GM23338 (cell line): ENCODE data around the gene KCNA2. TPM values are rescaled to one million over a fixed set of nuclear protein-coding genes. Genes with fewer than 3 reads are reported as not detected.

Source experiments
- ATAC-seq: fragments of 200-7000 bp; cut with Tn5 transposase; 3 replicates; pipeline ENCODE4 v1.9.1; 2020
- DNase-seq: peaks from one replicate; pipeline ENCODE4 v3.0.0-alpha.2; 2015; ENCODE audit warnings: low spot score
- H2AFZ ChIP-seq: fragments of 200-600 bp; sonication (generic); 2 replicates; pipeline ENCODE4 v1.8.0; 2016; ENCODE audit warnings: antibody characterized with exemption, mild to moderate bottlenecking, moderate library complexity
- H3F3A ChIP-seq: fragments of 200-600 bp; sonication (generic); replicated peaks from 2 replicates; pipeline ENCODE4 v1.8.0; 2017; ENCODE audit warnings: antibody characterized with exemption, mixed run types, low read depth
- H3K27ac ChIP-seq: fragments of 200-600 bp; sonication (generic); 2 replicates; pipeline ENCODE4 v1.6.1; 2016; ENCODE audit warnings: low read depth
- H3K27me3 ChIP-seq: fragments of 200-600 bp; sonication (generic); 2 replicates; pipeline ENCODE4 v1.8.0; 2016; ENCODE audit warnings: mild to moderate bottlenecking, mixed run types, moderate library complexity; ENCODE audit not compliant: insufficient read depth
- H3K36me3 ChIP-seq: fragments of 200-600 bp; sonication (generic); 2 replicates; pipeline ENCODE4 v1.8.0; 2016; ENCODE audit warnings: mild to moderate bottlenecking; ENCODE audit not compliant: insufficient read depth
- H3K4me1 ChIP-seq: fragments of 200-600 bp; sonication (generic); 2 replicates; pipeline ENCODE4 v1.8.0; 2016; ENCODE audit warnings: mild to moderate bottlenecking, moderate library complexity; ENCODE audit not compliant: insufficient read depth
- H3K4me2 ChIP-seq: fragments of 200-600 bp; sonication (generic); 2 replicates; pipeline ENCODE4 v1.7.1; 2017; ENCODE audit warnings: mixed run types
- H3K4me3 ChIP-seq: fragments of 200-600 bp; sonication (generic); 2 replicates; pipeline ENCODE4 v1.6.1; 2016; ENCODE audit warnings: mixed run types
- H3K79me2 ChIP-seq: fragments of 200-600 bp; sonication (generic); replicated peaks from 2 replicates; pipeline ENCODE4 v1.8.0; 2017; ENCODE audit warnings: mild to moderate bottlenecking; ENCODE audit not compliant: insufficient read depth
- H3K9me2 ChIP-seq: fragments of 200-600 bp; sonication (generic); 2 replicates; pipeline ENCODE4 v1.8.0; 2017; ENCODE audit not compliant: insufficient read depth
- H4K20me1 ChIP-seq: fragments of 200-600 bp; sonication (generic); replicated peaks from 2 replicates; pipeline ENCODE4 v1.8.0; 2017; ENCODE audit warnings: mild to moderate bottlenecking; ENCODE audit not compliant: insufficient read depth
- H3K27ac Mint-ChIP-seq: 2 replicates; pipeline ENCODE4 v1.8.0; 2020; ENCODE audit warnings: inconsistent platforms, mild to moderate bottlenecking, moderate library complexity, mixed read lengths
- H3K27me3 Mint-ChIP-seq: 3 replicates; pipeline ENCODE4 v1.8.0; 2022; ENCODE audit warnings: low read depth, mild to moderate bottlenecking, moderate library complexity, mixed read lengths, inconsistent platforms; ENCODE audit not compliant: insufficient read depth, poor library complexity
- H3K36me3 Mint-ChIP-seq: 3 replicates; pipeline ENCODE4 v1.8.0; 2021; ENCODE audit warnings: low read depth, mild to moderate bottlenecking, inconsistent platforms, moderate library complexity, mixed read lengths
- H3K4me1 Mint-ChIP-seq: 3 replicates; pipeline ENCODE4 v1.8.0; 2020; ENCODE audit warnings: mild to moderate bottlenecking, inconsistent platforms, mixed read lengths
- H3K4me3 Mint-ChIP-seq: 3 replicates; pipeline ENCODE4 v1.8.0; 2021; ENCODE audit warnings: moderate library complexity, mild to moderate bottlenecking, inconsistent platforms, mixed read lengths
- H3K9me3 Mint-ChIP-seq: 3 replicates; pipeline ENCODE4 v1.8.0; 2020; ENCODE audit warnings: moderate library complexity, mild to moderate bottlenecking, inconsistent platforms, mixed read lengths
- CREB1 ChIP-seq: fragments of 250-450 bp; sonication (Bioruptor Pico); IDR thresholded peaks from 2 replicates; pipeline ENCODE4 v1.5.0; 2020; ENCODE audit warnings: low read depth, mild to moderate bottlenecking, moderate library complexity
- EZH2 ChIP-seq: fragments of 200-600 bp; sonication (generic); IDR thresholded peaks from one replicate; pipeline ENCODE4 v1.8.0; 2017; ENCODE audit warnings: antibody characterized with exemption, mild to moderate bottlenecking, low read depth; ENCODE audit not compliant: unreplicated experiment
- EZH2phosphoT487 ChIP-seq: fragments of 200-600 bp; sonication (generic); IDR thresholded peaks from one replicate; pipeline ENCODE4 v1.8.1; 2018; ENCODE audit warnings: antibody characterized with exemption; ENCODE audit not compliant: unreplicated experiment
- JUNB ChIP-seq: IDR thresholded peaks from one replicate; pipeline ENCODE4 v1.6.1; 2016; ENCODE audit warnings: antibody characterized with exemption; ENCODE audit not compliant: unreplicated experiment
- NANOG ChIP-seq: IDR thresholded peaks from 2 replicates; pipeline ENCODE4 v1.6.1; 2016; ENCODE audit warnings: antibody characterized with exemption, borderline replicate concordance
- POLR2AphosphoS5 ChIP-seq: IDR thresholded peaks from 2 replicates; pipeline ENCODE4 v1.6.1; 2016; ENCODE audit warnings: antibody characterized with exemption, low read depth
- STAT1 ChIP-seq: IDR thresholded peaks from one replicate; pipeline ENCODE4 v1.6.1; 2016; ENCODE audit warnings: antibody characterized with exemption; ENCODE audit not compliant: unreplicated experiment
- ZNF114 ChIP-seq: fragments of 250-450 bp; sonication (Bioruptor Pico); IDR thresholded peaks from 2 replicates; pipeline ENCODE4 v1.5.0; 2020; ENCODE audit warnings: mild to moderate bottlenecking, moderate library complexity
- ZNF331 ChIP-seq: fragments of 250-450 bp; sonication (Bioruptor Pico); IDR thresholded peaks from 2 replicates; pipeline ENCODE4 v1.5.0; 2020; ENCODE audit warnings: low read depth, mild to moderate bottlenecking, moderate library complexity
- polyA plus RNA-seq: library from polyadenylated mRNA; unstranded; fragments of >200 nt; fragmentation: Nextera tagmentation; extraction: Ambion mirVana; gene quantifications from 2 replicates; pipeline ENCODE4 v1.2.1, GENCODE V29; 2016
- total RNA-seq: library from RNA; depleted of rRNA; stranded (reverse); fragments of >200 nt; shearing (Covaris generic); gene quantifications from 2 replicates; pipeline ENCODE4 v1.2.3, GENCODE V29; 2014
- TF ChIP-seq, protein P1 (sequence below): fragments of 250-450 bp; sonication (Bioruptor Pico); IDR thresholded peaks from 2 replicates; pipeline ENCODE4 v1.5.0; 2020; ENCODE audit warnings: mild to moderate bottlenecking, moderate library complexity
- TF ChIP-seq, protein P2 (sequence below), 2 experiments: fragments of 200-600 bp in 1 of 2; sonication (generic) in 1 of 2; conservative IDR thresholded peaks; 2 replicates each; pipeline versions ENCODE4 v1.5.1 to v1.6.1; 2016 to 2017; ENCODE audit warnings: antibody characterized with exemption in 2 of 2, low read depth in 2 of 2, mild to moderate bottlenecking in 2 of 2, moderate library complexity in 1 of 2
- TF ChIP-seq, protein P3 (sequence below): IDR thresholded peaks from 2 replicates; pipeline ENCODE4 v1.6.1; 2016; ENCODE audit warnings: antibody characterized with exemption
- TF ChIP-seq, protein P4 (sequence below): IDR thresholded peaks from one replicate; pipeline ENCODE4 v1.6.1; 2018; ENCODE audit warnings: antibody characterized with exemption; ENCODE audit not compliant: unreplicated experiment

The KCNA2 gene
- total and polyA plus RNA-seq, 2 experiments from 2014 or later = 0.11 to 1.5 TPM

DNA sequence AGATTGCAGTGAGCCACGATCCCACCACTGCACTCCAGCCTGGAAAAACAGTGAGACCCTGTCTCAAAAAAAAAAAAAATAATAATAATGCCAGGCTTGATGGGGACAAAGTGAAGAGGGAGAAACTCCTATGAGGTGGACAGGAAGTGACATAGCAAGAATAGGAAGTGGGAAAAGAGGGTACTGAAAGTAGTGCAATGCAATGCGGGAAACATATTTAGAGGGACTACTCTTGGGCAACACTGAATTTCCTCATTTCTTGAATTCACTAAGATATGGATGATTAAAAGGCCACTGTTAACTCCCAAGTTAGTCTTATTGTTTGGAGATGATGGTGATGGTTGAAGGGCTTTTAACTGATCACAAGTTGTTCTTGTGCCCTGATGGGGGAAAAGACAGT is 21.6 kb upstream of the KCNA2 start (continued):
- TF ChIP-seq EZH2phosphoT487 = no peak

DNA sequence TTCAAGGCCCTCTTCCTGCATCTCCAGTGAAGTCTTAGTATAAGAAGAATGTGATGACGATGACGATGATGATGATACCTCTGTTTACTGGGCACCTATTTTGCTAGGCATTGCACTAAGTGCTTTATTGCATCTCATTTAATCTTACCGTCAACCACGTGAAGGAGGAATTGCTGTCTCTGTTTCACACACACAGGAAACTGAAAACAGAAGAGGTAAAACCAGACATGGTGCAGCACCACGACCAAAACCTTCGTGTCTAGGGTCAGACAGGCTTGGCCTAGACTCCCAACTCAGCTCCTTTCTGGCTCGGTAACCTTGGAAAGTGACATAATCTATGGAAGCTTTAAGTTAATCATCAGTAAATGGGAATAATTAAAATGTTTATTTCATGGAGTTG is 20.7 kb upstream of the KCNA2 start:
- H3K27me3 ChIP-seq = 0 out of 2 replicates have a peak, but pooled peaks cover 3% of the 10 kb centered on the region
- H3K36me3 Mint-ChIP-seq = no peaks in the 10 kb centered on the region
- H3K27ac ChIP-seq = no peak overlapping the region
- no peaks in the 10 kb centered on the region; the same call in 2 of the 3 replicates for H3K9me3 Mint-ChIP-seq
- no peaks in the 10 kb centered on the region for H3K4me1 Mint-ChIP-seq
- TF ChIP-seq, protein P1, sequence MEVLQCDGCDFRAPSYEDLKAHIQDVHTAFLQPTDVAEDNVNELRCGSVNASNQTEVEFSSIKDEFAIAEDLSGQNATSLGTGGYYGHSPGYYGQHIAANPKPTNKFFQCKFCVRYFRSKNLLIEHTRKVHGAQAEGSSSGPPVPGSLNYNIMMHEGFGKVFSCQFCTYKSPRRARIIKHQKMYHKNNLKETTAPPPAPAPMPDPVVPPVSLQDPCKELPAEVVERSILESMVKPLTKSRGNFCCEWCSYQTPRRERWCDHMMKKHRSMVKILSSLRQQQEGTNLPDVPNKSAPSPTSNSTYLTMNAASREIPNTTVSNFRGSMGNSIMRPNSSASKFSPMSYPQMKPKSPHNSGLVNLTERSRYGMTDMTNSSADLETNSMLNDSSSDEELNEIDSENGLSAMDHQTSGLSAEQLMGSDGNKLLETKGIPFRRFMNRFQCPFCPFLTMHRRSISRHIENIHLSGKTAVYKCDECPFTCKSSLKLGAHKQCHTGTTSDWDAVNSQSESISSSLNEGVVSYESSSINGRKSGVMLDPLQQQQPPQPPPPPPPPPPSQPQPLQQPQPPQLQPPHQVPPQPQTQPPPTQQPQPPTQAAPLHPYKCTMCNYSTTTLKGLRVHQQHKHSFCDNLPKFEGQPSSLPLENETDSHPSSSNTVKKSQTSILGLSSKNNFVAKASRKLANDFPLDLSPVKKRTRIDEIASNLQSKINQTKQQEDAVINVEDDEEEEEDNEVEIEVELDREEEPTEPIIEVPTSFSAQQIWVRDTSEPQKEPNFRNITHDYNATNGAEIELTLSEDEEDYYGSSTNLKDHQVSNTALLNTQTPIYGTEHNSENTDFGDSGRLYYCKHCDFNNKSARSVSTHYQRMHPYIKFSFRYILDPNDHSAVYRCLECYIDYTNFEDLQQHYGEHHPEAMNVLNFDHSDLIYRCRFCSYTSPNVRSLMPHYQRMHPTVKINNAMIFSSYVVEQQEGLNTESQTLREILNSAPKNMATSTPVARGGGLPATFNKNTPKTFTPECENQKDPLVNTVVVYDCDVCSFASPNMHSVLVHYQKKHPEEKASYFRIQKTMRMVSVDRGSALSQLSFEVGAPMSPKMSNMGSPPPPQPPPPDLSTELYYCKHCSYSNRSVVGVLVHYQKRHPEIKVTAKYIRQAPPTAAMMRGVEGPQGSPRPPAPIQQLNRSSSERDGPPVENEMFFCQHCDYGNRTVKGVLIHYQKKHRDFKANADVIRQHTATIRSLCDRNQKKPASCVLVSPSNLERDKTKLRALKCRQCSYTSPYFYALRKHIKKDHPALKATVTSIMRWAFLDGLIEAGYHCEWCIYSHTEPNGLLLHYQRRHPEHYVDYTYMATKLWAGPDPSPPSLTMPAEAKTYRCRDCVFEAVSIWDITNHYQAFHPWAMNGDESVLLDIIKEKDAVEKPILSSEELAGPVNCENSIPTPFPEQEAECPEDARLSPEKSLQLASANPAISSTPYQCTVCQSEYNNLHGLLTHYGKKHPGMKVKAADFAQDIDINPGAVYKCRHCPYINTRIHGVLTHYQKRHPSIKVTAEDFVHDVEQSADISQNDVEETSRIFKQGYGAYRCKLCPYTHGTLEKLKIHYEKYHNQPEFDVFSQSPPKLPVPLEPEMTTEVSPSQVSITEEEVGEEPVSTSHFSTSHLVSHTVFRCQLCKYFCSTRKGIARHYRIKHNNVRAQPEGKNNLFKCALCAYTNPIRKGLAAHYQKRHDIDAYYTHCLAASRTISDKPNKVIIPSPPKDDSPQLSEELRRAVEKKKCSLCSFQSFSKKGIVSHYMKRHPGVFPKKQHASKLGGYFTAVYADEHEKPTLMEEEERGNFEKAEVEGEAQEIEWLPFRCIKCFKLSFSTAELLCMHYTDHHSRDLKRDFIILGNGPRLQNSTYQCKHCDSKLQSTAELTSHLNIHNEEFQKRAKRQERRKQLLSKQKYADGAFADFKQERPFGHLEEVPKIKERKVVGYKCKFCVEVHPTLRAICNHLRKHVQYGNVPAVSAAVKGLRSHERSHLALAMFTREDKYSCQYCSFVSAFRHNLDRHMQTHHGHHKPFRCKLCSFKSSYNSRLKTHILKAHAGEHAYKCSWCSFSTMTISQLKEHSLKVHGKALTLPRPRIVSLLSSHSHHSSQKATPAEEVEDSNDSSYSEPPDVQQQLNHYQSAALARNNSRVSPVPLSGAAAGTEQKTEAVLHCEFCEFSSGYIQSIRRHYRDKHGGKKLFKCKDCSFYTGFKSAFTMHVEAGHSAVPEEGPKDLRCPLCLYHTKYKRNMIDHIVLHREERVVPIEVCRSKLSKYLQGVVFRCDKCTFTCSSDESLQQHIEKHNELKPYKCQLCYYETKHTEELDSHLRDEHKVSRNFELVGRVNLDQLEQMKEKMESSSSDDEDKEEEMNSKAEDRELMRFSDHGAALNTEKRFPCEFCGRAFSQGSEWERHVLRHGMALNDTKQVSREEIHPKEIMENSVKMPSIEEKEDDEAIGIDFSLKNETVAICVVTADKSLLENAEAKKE (CRISPR knock-in tag) = no peak
- TF ChIP-seq JUNB (no peak), CREB1 (no peak), ZNF114 (CRISPR knock-in tag) (no peak), POLR2AphosphoS5 (no peak), EZH2 (no peak), NANOG (no peak), ZNF331 (CRISPR knock-in tag) (no peak), STAT1 (no peak), EZH2phosphoT487 (no peak)
- TF ChIP-seq, protein P2, sequence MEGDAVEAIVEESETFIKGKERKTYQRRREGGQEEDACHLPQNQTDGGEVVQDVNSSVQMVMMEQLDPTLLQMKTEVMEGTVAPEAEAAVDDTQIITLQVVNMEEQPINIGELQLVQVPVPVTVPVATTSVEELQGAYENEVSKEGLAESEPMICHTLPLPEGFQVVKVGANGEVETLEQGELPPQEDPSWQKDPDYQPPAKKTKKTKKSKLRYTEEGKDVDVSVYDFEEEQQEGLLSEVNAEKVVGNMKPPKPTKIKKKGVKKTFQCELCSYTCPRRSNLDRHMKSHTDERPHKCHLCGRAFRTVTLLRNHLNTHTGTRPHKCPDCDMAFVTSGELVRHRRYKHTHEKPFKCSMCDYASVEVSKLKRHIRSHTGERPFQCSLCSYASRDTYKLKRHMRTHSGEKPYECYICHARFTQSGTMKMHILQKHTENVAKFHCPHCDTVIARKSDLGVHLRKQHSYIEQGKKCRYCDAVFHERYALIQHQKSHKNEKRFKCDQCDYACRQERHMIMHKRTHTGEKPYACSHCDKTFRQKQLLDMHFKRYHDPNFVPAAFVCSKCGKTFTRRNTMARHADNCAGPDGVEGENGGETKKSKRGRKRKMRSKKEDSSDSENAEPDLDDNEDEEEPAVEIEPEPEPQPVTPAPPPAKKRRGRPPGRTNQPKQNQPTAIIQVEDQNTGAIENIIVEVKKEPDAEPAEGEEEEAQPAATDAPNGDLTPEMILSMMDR (conservative IDR thresholded peaks at IDR 0.05; ENCODE audit: low read depth in 2 of 2) = no peak
- TF ChIP-seq, protein P3, sequence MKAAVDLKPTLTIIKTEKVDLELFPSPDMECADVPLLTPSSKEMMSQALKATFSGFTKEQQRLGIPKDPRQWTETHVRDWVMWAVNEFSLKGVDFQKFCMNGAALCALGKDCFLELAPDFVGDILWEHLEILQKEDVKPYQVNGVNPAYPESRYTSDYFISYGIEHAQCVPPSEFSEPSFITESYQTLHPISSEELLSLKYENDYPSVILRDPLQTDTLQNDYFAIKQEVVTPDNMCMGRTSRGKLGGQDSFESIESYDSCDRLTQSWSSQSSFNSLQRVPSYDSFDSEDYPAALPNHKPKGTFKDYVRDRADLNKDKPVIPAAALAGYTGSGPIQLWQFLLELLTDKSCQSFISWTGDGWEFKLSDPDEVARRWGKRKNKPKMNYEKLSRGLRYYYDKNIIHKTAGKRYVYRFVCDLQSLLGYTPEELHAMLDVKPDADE = no peak
- TF ChIP-seq, protein P4, sequence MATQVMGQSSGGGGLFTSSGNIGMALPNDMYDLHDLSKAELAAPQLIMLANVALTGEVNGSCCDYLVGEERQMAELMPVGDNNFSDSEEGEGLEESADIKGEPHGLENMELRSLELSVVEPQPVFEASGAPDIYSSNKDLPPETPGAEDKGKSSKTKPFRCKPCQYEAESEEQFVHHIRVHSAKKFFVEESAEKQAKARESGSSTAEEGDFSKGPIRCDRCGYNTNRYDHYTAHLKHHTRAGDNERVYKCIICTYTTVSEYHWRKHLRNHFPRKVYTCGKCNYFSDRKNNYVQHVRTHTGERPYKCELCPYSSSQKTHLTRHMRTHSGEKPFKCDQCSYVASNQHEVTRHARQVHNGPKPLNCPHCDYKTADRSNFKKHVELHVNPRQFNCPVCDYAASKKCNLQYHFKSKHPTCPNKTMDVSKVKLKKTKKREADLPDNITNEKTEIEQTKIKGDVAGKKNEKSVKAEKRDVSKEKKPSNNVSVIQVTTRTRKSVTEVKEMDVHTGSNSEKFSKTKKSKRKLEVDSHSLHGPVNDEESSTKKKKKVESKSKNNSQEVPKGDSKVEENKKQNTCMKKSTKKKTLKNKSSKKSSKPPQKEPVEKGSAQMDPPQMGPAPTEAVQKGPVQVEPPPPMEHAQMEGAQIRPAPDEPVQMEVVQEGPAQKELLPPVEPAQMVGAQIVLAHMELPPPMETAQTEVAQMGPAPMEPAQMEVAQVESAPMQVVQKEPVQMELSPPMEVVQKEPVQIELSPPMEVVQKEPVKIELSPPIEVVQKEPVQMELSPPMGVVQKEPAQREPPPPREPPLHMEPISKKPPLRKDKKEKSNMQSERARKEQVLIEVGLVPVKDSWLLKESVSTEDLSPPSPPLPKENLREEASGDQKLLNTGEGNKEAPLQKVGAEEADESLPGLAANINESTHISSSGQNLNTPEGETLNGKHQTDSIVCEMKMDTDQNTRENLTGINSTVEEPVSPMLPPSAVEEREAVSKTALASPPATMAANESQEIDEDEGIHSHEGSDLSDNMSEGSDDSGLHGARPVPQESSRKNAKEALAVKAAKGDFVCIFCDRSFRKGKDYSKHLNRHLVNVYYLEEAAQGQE = no peak
- no peaks in the 10 kb centered on the region for H3K4me1 ChIP-seq
- no peak overlapping the region for H3K27ac Mint-ChIP-seq
- no peak overlapping the region for H3K4me2 ChIP-seq
- no peaks in the 10 kb centered on the region for H4K20me1 ChIP-seq
- no peak overlapping the region for H2AFZ ChIP-seq
- peaks cover 5% of the 10 kb centered on the region for H3K27me3 Mint-ChIP-seq
- no peaks in the 10 kb centered on the region for H3K9me2 ChIP-seq
- no peak overlapping the region for H3K4me3 Mint-ChIP-seq
- H3F3A ChIP-seq = no peaks in the 10 kb centered on the region
- no peaks in the 10 kb centered on the region for H3K79me2 ChIP-seq
- no peak overlapping the region for H3K4me3 ChIP-seq
- H3K36me3 ChIP-seq = no peaks in the 10 kb centered on the region
- DNase-seq (no peak), ATAC-seq (no peak)
